G401 (cell line): ENCODE data around the gene ZC3H4. TPM values are rescaled to one million over a fixed set of nuclear protein-coding genes. Genes with fewer than 3 reads are reported as not detected.

Experiments
- DNase-seq: peaks from one replicate; pipeline ENCODE4 v3.0.0-alpha.2; 2015; ENCODE audit warnings: low spot score
- in situ Hi-C: cut with HindIII; loops from 2 replicates; pipeline ENCODE4 v1.10.0; 2016; ENCODE audit warnings: low sequenced_read_pairs, mixed read lengths
- total RNA-seq: library from RNA; depleted of rRNA; stranded (reverse); fragments of >200 nt; shearing (Covaris generic); gene quantifications from 2 replicates; pipeline ENCODE4 v1.2.3, GENCODE V29; 2014

The ZC3H4 gene
- total RNA-seq, 1 experiment from 2014 or later: 16.8 TPM

GRCh38 chr19:47035127-47036096 is 78.2 kb downstream of the ZC3H4 start:
- peak; percentile 88 for DNase-seq
- in situ Hi-C loops: no loop called here

- in situ Hi-C loops: no loop called here
- peak; percentile 68 for DNase-seq
Observed at GRCh38 chr19:47032171-47032811, 81.3 kb downstream of the ZC3H4 start.

- DNase-seq: no peak
- in situ Hi-C loops: loop anchor here (10.0 kb wide), 1 partner anchor 77 kb away; no protein-coding TSS in a partner anchor
Observed at GRCh38 chr19:47028195-47028601, 85.4 kb downstream of the ZC3H4 start.

- no peak for DNase-seq
- in situ Hi-C loops: loop anchor here (10.0 kb wide), 1 partner anchor 77 kb away; no protein-coding TSS in a partner anchor
Observed at GRCh38 chr19:47027586-47028088, 85.9 kb downstream of the ZC3H4 start.

- in situ Hi-C loops: loop anchor here (10.0 kb wide), 1 partner anchor 78 kb away; no protein-coding TSS in a partner anchor
- no peak for DNase-seq
Observed at GRCh38 chr19:47026889-47027288, 86.7 kb downstream of the ZC3H4 start.

- in situ Hi-C loops: loop anchor here (10.0 kb wide), 1 partner anchor 79 kb away; no protein-coding TSS in a partner anchor
Observed at GRCh38 chr19:47026156-47026555, 87.4 kb downstream of the ZC3H4 start.

GRCh38 chr19:47024502-47024901 is 89.1 kb downstream of the ZC3H4 start:
- in situ Hi-C loops: loop anchor here (10.0 kb wide), 1 partner anchor 80 kb away; no protein-coding TSS in a partner anchor
- no peak for DNase-seq

More at GRCh38 chr19:47026156-47026555, 87.4 kb downstream of the ZC3H4 start:
- DNase-seq: no peak

GRCh38 chr19:47023448-47023794 is 90.2 kb downstream of the ZC3H4 start:
- in situ Hi-C loops: loop anchor here (10.0 kb wide), 1 partner anchor 81 kb away; no protein-coding TSS in a partner anchor

GRCh38 chr19:47022541-47023447 is 90.8 kb downstream of the ZC3H4 start:
- no peak for DNase-seq
- in situ Hi-C loops: loop anchor here (10.0 kb wide), 1 partner anchor 82 kb away; no protein-coding TSS in a partner anchor

More at GRCh38 chr19:47023448-47023794, 90.2 kb downstream of the ZC3H4 start:
- DNase-seq: no peak

- DNase-seq: no peak
- in situ Hi-C loops: loop anchor here (10.0 kb wide), 1 partner anchor 83 kb away; no protein-coding TSS in a partner anchor
Observed at GRCh38 chr19:47022140-47022536, 91.4 kb downstream of the ZC3H4 start.

- in situ Hi-C loops: loop anchor here (10.0 kb wide), 1 partner anchor 83 kb away; no protein-coding TSS in a partner anchor
- DNase-seq: no peak
Observed at GRCh38 chr19:47021536-47022139, 91.9 kb downstream of the ZC3H4 start.

- in situ Hi-C loops: loop anchor here (10.0 kb wide), 1 partner anchor 84 kb away; no protein-coding TSS in a partner anchor
- no peak for DNase-seq
Observed at GRCh38 chr19:47020992-47021496, 92.5 kb downstream of the ZC3H4 start.

- in situ Hi-C loops: loop anchor here (10.0 kb wide), 1 partner anchor 85 kb away; no protein-coding TSS in a partner anchor
- no peak for DNase-seq
Observed at GRCh38 chr19:47020132-47020805, 93.3 kb downstream of the ZC3H4 start.

GRCh38 chr19:47019431-47020041 is 94.0 kb downstream of the ZC3H4 start, which contains the start of gene NPAS1:
Gene NPAS1, plus strand, starts transcription at chr19:47019837. Its CDS starts 1,211 bp downstream, at chr19:47021048.
- in situ Hi-C loops: loop anchor here (10.0 kb wide), 1 partner anchor 85 kb away; no protein-coding TSS in a partner anchor

GRCh38 chr19:47018923-47019322 is 94.7 kb downstream of the ZC3H4 start:
- no peak for DNase-seq
- in situ Hi-C loops: no loop called here

More at GRCh38 chr19:47019431-47020041, 94.0 kb downstream of the ZC3H4 start, which contains the start of gene NPAS1:
- DNase-seq: no peak
